Retinal pigment epithelial cell (primary cell): Measurements from ENCODE around the gene SIMC1.

Source experiments
- DNase-seq: peaks from one replicate; pipeline ENCODE4 v3.0.0-alpha.2; 2010; ENCODE audit warnings: low read depth
- H3K4me3 ChIP-seq: 2 replicates; pipeline ENCODE4 v1.5.1; 2011; ENCODE audit warnings: mild to moderate bottlenecking, low read length, control low read depth, moderate library complexity
- CTCF ChIP-seq: conservative IDR thresholded peaks from 2 replicates; pipeline ENCODE4 v1.5.1; 2011; ENCODE audit warnings: low read depth, low read length, control low read depth, inconsistent platforms

Gene SIMC1

GRCh38 chr5:176384366-176384930 is 146.2 kb downstream of the SIMC1 start:
- no peak for DNase-seq
- H3K4me3 ChIP-seq, result no peak overlapping the region
- no peak for TF ChIP-seq CTCF

- H3K4me3 ChIP-seq, result no peak overlapping the region
- no peak for TF ChIP-seq CTCF
- DNase-seq, result no peak
Observed at GRCh38 chr5:176384991-176385390, 146.8 kb downstream of the SIMC1 start.

- no peak overlapping the region for H3K4me3 ChIP-seq
Observed at GRCh38 chr5:176386491-176386890, 148.3 kb downstream of the SIMC1 start.

GRCh38 chr5:176387384-176387925 is 149.2 kb downstream of the SIMC1 start:
- no peak for DNase-seq
- H3K4me3 ChIP-seq, result peak overlapping the region; percentile 94
- TF ChIP-seq CTCF, result no peak

More at GRCh38 chr5:176386491-176386890, 148.3 kb downstream of the SIMC1 start:
- no peak for DNase-seq
- TF ChIP-seq CTCF, result no peak

GRCh38 chr5:176388003-176388443 is 149.8 kb downstream of the SIMC1 start:
- peak overlapping the region; percentile 94 for H3K4me3 ChIP-seq
- DNase-seq, result no peak
- TF ChIP-seq CTCF, result no peak

GRCh38 chr5:176388444-176389134 is 150.4 kb downstream of the SIMC1 start, which contains the start of the genes HIGD2A and NOP16:
Gene HIGD2A (plus strand): TSS chr5:176388751. CDS start chr5:176388820, 69 bp downstream.
Gene NOP16 (minus strand): TSS chr5:176388598. CDS start chr5:176388539, 59 bp downstream.
- no peak for TF ChIP-seq CTCF
- H3K4me3 ChIP-seq, result peak within 1 kb of the TSS; percentile 94
- peak; percentile 95 for DNase-seq
